Tibial artery (tissue), 4 donors: ENCODE results near the gene OR6A2.

Experiments
- DNase-seq, 2 donors: peaks; one replicate each; pipeline ENCODE4 v3.0.0-alpha.2; 2019
- H3K27ac ChIP-seq, 2 donors: fragments of 200-600 bp; sonication (generic) in 1 of 2; 1 replicate in 1 of 2; 2 replicates in 1 of 2; pipeline ENCODE4 v1.5.1; 2018 to 2019; ENCODE audit warnings: mild to moderate bottlenecking in 1 of 2
- H3K27me3 ChIP-seq, 2 donors: fragments of 200-600 bp; sonication (generic) in 1 of 2; one replicate each; pipeline versions ENCODE4 v1.5.1 to v1.6.0; 2016 to 2019
- H3K36me3 ChIP-seq, 3 donors: fragments of 200-600 bp; sonication (generic) in 2 of 3; one replicate each; pipeline ENCODE4 v1.5.1; 2016 to 2019; ENCODE audit warnings: mild to moderate bottlenecking in 2 of 3
- H3K4me1 ChIP-seq, 4 donors: fragments of 200-600 bp; sonication (generic) in 2 of 4; 1 replicate in 3 of 4; 2 replicates in 1 of 4; pipeline ENCODE4 v1.5.1; 2016 to 2019
- H3K4me3 ChIP-seq, 2 donors: fragments of 200-600 bp; sonication (generic) in 1 of 2; 1 replicate in 1 of 2; 2 replicates in 1 of 2; pipeline ENCODE4 v1.5.1; 2018 to 2019; ENCODE audit warnings: mild to moderate bottlenecking in 2 of 2
- H3K9me3 ChIP-seq, 3 donors: fragments of 200-600 bp; sonication (generic) in 1 of 3; one replicate each; pipeline ENCODE4 v1.5.1; 2016 to 2019
- intact Hi-C: fragments of 100-400 bp; cut with DNase I; formaldehyde crosslinking; loops from one replicate; pipeline ENCODE4 v1.15.0; 2023; ENCODE audit warnings: low total_unique reads
- TF ChIP-seq, protein P1 (sequence below), 2 experiments: fragments of 200-600 bp in 1 of 2; fragments of 450-650 bp in 1 of 2; IDR thresholded peaks; one replicate each; pipeline ENCODE4 v1.5.1; 2017 to 2019; ENCODE audit warnings: antibody characterized with exemption in 2 of 2, mild to moderate bottlenecking in 1 of 2, moderate library complexity in 1 of 2

OR6A2 gene

DNA sequence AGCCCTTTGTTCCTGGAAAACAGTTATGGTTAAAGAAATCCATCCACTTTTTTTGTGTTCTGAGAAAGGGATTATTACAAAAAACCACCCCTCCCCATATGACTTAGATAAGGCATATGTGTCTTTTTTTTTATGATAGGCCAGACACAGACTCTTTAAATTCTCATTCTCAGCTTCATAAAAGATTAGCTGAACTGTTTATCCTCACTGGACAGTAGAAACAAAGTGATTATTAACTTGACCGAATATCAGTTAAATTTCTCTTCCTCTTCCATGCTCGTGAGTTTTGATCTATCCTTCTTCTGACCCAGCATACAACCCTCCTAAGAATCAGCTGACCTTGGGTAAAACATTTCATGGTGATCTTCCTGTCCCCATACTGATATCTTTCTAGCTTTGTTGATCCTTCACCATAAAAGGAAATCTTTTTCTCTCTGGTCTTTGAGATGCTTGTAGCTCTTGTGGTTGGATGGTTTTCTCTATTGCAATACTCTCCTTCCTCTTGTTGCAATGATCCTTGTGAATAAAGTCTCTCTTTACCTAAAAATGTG, 53.9 kb downstream of the OR6A2 start:
- TF ChIP-seq, protein P1, sequence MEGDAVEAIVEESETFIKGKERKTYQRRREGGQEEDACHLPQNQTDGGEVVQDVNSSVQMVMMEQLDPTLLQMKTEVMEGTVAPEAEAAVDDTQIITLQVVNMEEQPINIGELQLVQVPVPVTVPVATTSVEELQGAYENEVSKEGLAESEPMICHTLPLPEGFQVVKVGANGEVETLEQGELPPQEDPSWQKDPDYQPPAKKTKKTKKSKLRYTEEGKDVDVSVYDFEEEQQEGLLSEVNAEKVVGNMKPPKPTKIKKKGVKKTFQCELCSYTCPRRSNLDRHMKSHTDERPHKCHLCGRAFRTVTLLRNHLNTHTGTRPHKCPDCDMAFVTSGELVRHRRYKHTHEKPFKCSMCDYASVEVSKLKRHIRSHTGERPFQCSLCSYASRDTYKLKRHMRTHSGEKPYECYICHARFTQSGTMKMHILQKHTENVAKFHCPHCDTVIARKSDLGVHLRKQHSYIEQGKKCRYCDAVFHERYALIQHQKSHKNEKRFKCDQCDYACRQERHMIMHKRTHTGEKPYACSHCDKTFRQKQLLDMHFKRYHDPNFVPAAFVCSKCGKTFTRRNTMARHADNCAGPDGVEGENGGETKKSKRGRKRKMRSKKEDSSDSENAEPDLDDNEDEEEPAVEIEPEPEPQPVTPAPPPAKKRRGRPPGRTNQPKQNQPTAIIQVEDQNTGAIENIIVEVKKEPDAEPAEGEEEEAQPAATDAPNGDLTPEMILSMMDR (IDR thresholded peaks at IDR 0.05) = no peak
- intact Hi-C loops = no loop called here
- H3K36me3 ChIP-seq = no peaks in the 10 kb centered on the region
- no peak overlapping the region for H3K27ac ChIP-seq
- no peaks in the 10 kb centered on the region for H3K27me3 ChIP-seq
- H3K4me1 ChIP-seq = no peaks in the 10 kb centered on the region
- H3K9me3 ChIP-seq = no peaks in the 10 kb centered on the region
- no peak overlapping the region for H3K4me3 ChIP-seq
- no peak for DNase-seq

DNA sequence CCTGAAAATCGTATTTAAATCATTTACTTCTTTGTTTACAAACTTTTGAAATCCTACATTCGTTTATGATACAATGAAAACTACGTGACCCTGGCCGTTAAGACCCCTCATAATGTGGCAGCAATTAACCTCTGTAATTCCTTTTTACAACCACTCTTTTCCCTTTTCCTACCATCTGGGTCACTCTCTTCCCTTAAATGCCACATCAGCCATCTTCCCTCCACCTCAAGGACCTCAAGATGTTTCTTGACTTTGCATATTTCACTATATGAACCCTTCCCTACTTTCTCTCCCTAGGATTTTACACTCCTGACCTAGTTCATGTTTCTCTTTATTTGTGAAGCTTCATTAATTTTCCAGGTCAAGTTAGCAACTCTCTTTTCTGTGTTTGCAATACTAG, 54.5 kb downstream of the OR6A2 start:
- no peak overlapping the region for H3K4me3 ChIP-seq

DNA sequence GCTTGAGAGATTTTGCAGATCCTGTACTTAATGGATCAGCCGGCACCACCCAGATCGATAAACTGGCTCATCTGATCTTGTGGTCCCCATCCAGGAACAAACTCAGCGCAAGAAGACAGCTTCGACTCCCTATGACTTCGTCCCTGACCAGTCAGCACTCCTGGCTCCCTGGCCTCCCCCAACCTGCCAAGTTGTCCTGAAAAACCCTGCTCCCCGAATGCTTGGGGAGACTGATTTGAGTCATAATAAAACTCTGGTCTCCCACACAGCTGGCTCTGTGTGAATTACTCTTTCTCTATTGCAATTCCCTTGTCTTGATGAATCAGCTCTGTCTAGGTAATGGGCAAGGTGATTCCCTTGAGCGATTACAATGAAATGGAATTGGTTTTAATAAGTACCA, 57.2 kb downstream of the OR6A2 start:
- TF ChIP-seq, protein P1 (IDR thresholded peaks at IDR 0.05) = no peak
- H3K27me3 ChIP-seq = peaks cover 0 to 3% of the 10 kb centered on the region in 2 donors
- intact Hi-C loops = no loop called here
- no peak overlapping the region for H3K4me3 ChIP-seq
- H3K36me3 ChIP-seq = no peaks in the 10 kb centered on the region
- no peaks in the 10 kb centered on the region for H3K9me3 ChIP-seq
- no peaks in the 10 kb centered on the region for H3K4me1 ChIP-seq
- DNase-seq = no peak
- H3K27ac ChIP-seq = no peak overlapping the region

More for the DNA sequence above, 54.5 kb downstream of the OR6A2 start:
- no peaks in the 10 kb centered on the region for H3K4me1 ChIP-seq
- no peak overlapping the region for H3K27ac ChIP-seq
- intact Hi-C loops = no loop called here
- no peaks in the 10 kb centered on the region for H3K36me3 ChIP-seq
- TF ChIP-seq, protein P1 (IDR thresholded peaks at IDR 0.05) = no peak
- H3K9me3 ChIP-seq = no peaks in the 10 kb centered on the region
- DNase-seq = no peak
- no peaks in the 10 kb centered on the region for H3K27me3 ChIP-seq
